Transverse colon (tissue), 4 donors: ENCODE results near the gene PTPRQ. TPM values are rescaled to one million over a fixed set of nuclear protein-coding genes. Genes with fewer than 3 reads are reported as not detected.

ENCODE experiments used
- DNase-seq: peaks from one replicate; pipeline ENCODE4 v3.0.0-alpha.2; 2019
- H3K27ac ChIP-seq, 4 donors: fragments of 200-600 bp; sonication (generic); 2 replicates each; pipeline ENCODE4 v1.5.1; 2016 to 2018; ENCODE audit warnings: inconsistent platforms in 4 of 4
- H3K27me3 ChIP-seq: fragments of 200-600 bp; sonication (generic); 2 replicates; pipeline ENCODE4 v1.5.1; 2017; ENCODE audit warnings: inconsistent platforms
- H3K36me3 ChIP-seq, 4 donors: fragments of 200-600 bp; sonication (generic); 2 replicates each; pipeline ENCODE4 v1.5.1; 2017 to 2019; ENCODE audit warnings: inconsistent platforms in 4 of 4
- H3K4me1 ChIP-seq, 4 donors: fragments of 200-600 bp; sonication (generic); 2 replicates each; pipeline ENCODE4 v1.5.1; 2017 to 2020; ENCODE audit warnings: inconsistent platforms in 4 of 4
- H3K4me3 ChIP-seq, 4 donors: fragments of 200-600 bp; sonication (generic); 1 replicate in 1 of 4; 2 replicates in 3 of 4; pipeline versions ENCODE4 v1.5.1 to v1.6.1; 2017 to 2019; ENCODE audit warnings: inconsistent platforms in 4 of 4
- H3K9me3 ChIP-seq, 2 donors: fragments of 200-600 bp; sonication (generic); 2 replicates each; pipeline ENCODE4 v1.5.1; 2017 to 2019; ENCODE audit warnings: inconsistent platforms in 2 of 2
- EP300 ChIP-seq: sonication (generic); formaldehyde crosslinking; IDR thresholded peaks from one replicate; pipeline ENCODE4 v1.6.1; 2017; ENCODE audit warnings: antibody characterized with exemption, low read depth
- POLR2A ChIP-seq: fragments of 450-650 bp; IDR thresholded peaks from one replicate; pipeline ENCODE4 v1.6.1; 2016; ENCODE audit warnings: antibody characterized with exemption, mild to moderate bottlenecking, moderate library complexity
- POLR2AphosphoS5 ChIP-seq, 3 donors: sonication (generic); formaldehyde crosslinking; IDR thresholded peaks; one replicate each; pipeline ENCODE4 v1.6.1; 2016; ENCODE audit warnings: antibody characterized with exemption in 3 of 3
- WGBS, 2 donors: methylation state at CpG; one replicate each; pipeline ENCODE4 v1.1.5; 2018; ENCODE audit warnings: low coverage in 1 of 2; 5-methylcytosine and 5-hydroxymethylcytosine counted together
- in situ Hi-C, 4 donors: fragments of 200-750 bp; cut with MboI; loops; one replicate each; pipeline versions ENCODE4 v1.15.0 to v1.15.1; 2017; ENCODE audit warnings: low sequenced_read_pairs in 3 of 4, low pct_ligation_motif_present in 1 of 4, low pct_unique_long_range_greater_than_20kb in 1 of 4
- intact Hi-C: fragments of 100-400 bp; cut with DNase I; formaldehyde crosslinking; loops from one replicate; pipeline ENCODE4 v1.15.1; 2023; ENCODE audit warnings: low total_unique reads
- total RNA-seq, 4 donors: library from RNA; depleted of rRNA; stranded (reverse); fragments of >200 nt; gene quantifications; one replicate each; pipeline ENCODE4 v1.1.0, GENCODE V29; 2016
- TF ChIP-seq, protein P1 (sequence below), 5 experiments: fragments of 200-600 bp in 3 of 5; fragments of 450-650 bp in 2 of 5; sonication (generic) in 3 of 5; IDR thresholded peaks; 1 replicate in 2 of 5; 2 replicates in 3 of 5; pipeline ENCODE4 v1.5.1; 2016 to 2017; ENCODE audit warnings: antibody characterized with exemption in 5 of 5, inconsistent platforms in 3 of 5, mild to moderate bottlenecking in 2 of 5, moderate library complexity in 1 of 5

Gene PTPRQ
- total RNA-seq, 4 donors from 2014 or later: under 0.01 to 0.16 TPM; not detected in 2

DNA sequence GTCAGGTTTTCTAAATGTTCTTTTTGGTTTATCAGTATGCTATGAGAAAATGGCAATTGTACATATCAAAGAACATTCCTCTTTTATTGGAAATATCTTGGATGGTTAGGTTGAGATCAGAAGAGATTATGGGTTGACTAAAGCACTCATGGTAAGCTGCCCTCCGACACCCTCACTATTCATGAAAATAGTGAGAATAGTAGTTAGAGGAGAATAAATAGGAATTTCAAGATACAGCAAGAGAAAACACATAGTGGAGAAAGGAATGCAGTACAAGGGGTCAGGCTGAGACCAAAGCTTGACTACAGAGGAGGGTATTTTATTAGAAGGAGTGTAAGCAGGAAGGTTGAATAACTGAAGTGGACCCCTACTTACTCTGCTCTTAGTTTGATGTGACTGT, 112.5 kb downstream of the PTPRQ start:
- no peak overlapping the region for H3K27ac ChIP-seq
- in situ Hi-C loops: no loop called here
- no peak overlapping the region for H3K4me3 ChIP-seq
- TF ChIP-seq EP300 (no peak), POLR2AphosphoS5 (IDR thresholded peaks at IDR 0.05) (no peak), POLR2A (no peak)
- TF ChIP-seq, protein P1, sequence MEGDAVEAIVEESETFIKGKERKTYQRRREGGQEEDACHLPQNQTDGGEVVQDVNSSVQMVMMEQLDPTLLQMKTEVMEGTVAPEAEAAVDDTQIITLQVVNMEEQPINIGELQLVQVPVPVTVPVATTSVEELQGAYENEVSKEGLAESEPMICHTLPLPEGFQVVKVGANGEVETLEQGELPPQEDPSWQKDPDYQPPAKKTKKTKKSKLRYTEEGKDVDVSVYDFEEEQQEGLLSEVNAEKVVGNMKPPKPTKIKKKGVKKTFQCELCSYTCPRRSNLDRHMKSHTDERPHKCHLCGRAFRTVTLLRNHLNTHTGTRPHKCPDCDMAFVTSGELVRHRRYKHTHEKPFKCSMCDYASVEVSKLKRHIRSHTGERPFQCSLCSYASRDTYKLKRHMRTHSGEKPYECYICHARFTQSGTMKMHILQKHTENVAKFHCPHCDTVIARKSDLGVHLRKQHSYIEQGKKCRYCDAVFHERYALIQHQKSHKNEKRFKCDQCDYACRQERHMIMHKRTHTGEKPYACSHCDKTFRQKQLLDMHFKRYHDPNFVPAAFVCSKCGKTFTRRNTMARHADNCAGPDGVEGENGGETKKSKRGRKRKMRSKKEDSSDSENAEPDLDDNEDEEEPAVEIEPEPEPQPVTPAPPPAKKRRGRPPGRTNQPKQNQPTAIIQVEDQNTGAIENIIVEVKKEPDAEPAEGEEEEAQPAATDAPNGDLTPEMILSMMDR (IDR thresholded peaks at IDR 0.05): no peak
- 80 to 85% methylated on average over 1 of the region's 1 CpG for WGBS, 2 donors
- H3K9me3 ChIP-seq: no peaks in the 10 kb centered on the region
- no peak for DNase-seq
- intact Hi-C loops: no loop called here
- no peaks in the 10 kb centered on the region for H3K36me3 ChIP-seq
- no peaks in the 10 kb centered on the region for H3K27me3 ChIP-seq
- peaks cover 0 to 3% (median 0%) of the 10 kb centered on the region in 4 donors for H3K4me1 ChIP-seq

DNA sequence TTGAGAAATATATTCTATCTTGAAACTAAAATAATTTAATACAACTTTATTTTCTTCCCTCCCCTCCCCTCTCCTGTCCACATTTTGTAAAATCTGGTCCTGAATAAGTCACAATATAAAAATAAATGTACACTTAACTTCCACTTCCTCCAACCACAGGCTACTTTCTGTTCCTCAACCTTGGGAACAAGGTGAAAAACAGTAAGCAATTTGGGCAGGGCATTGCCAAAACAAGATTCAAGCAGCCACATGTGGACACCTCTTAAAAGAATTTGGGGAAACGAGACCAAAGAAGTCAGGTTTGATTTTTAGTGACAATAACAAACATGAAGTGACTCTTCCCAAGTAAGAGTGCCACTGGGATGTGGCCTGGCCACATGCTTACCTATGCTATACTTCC, 115.7 kb downstream of the PTPRQ start:
- H3K27ac ChIP-seq: no peak overlapping the region
- intact Hi-C loops: loop anchor here (5.0 kb wide), 1 partner anchor 227 kb away; no protein-coding TSS in a partner anchor
- TF ChIP-seq POLR2AphosphoS5 (IDR thresholded peaks at IDR 0.05) (no peak), EP300 (no peak), POLR2A (no peak)
- TF ChIP-seq, protein P1 (IDR thresholded peaks at IDR 0.05): no peak
- no peak overlapping the region for H3K4me3 ChIP-seq
- no peaks in the 10 kb centered on the region for H3K27me3 ChIP-seq
- no peaks in the 10 kb centered on the region for H3K9me3 ChIP-seq
- H3K36me3 ChIP-seq: no peaks in the 10 kb centered on the region
- no peak for DNase-seq
- WGBS, 2 donors: 26 to 63% methylated on average over 1 of the region's 1 CpG
- no peaks in the 10 kb centered on the region for H3K4me1 ChIP-seq
- in situ Hi-C loops: no loop called here

DNA sequence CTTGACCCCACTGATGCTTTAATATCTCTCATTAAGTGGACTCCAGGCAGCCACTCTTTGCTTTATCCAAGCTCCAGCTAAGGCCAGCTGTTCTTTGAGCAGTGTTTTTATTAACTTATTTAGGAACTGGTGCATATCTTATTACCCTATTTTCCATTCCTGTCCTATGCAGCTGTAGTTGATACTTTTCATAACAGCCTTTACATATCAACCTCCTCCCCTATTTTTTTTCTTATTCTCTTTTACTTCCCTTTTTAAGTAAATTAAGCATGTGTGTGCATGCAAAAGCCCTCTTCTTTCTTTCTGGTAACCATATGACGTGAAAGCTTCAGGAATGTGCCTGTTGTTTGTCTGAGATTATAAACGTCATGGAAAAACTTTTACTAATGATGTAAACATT, 121.2 kb downstream of the PTPRQ start:
- DNase-seq: no peak
- Histone ChIP-seq H3K27me3 (no peaks in the 10 kb centered on the region), H3K9me3 (no peaks in the 10 kb centered on the region), H3K4me3 (no peak overlapping the region), H3K4me1 (no peaks in the 10 kb centered on the region), H3K27ac (no peak overlapping the region), H3K36me3 (no peaks in the 10 kb centered on the region)
- intact Hi-C loops: no loop called here
- TF ChIP-seq, protein P1 (IDR thresholded peaks at IDR 0.05): no peak
- TF ChIP-seq EP300 (no peak), POLR2AphosphoS5 (IDR thresholded peaks at IDR 0.05) (no peak), POLR2A (no peak)
- in situ Hi-C loops: no loop called here
- 14 to 21% methylated on average over 2 of the region's 2 CpGs for WGBS, 2 donors

DNA sequence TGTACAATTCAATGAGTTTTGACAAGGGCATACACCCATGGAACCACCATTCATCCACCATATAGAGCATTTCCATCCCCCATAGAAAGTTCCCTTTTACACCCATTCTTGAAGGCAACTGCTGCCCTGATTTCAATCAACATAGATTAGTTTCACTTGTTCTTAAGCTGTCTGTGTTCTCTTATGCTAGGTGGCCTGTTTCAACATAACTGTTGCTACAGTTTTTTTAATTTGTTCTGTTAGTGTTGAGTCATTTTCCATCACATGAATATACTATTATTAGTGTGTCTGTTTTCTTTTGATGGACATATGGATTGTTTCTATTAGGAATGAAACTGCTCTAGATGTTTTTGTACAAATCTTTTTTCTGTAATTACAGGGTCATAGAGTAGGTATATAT, 123.4 kb downstream of the PTPRQ start:
- DNase-seq: no peak

More for the DNA sequence above, 123.4 kb downstream of the PTPRQ start:
- H3K27me3 ChIP-seq: no peaks in the 10 kb centered on the region
- intact Hi-C loops (no loop called here), in situ Hi-C loops (no loop called here)
- no peaks in the 10 kb centered on the region for H3K36me3 ChIP-seq
- no peaks in the 10 kb centered on the region for H3K9me3 ChIP-seq
- TF ChIP-seq POLR2A (no peak), POLR2AphosphoS5 (IDR thresholded peaks at IDR 0.05) (no peak), EP300 (no peak)
- TF ChIP-seq, protein P1 (IDR thresholded peaks at IDR 0.05): no peak
- H3K27ac ChIP-seq: no peak overlapping the region
- no peaks in the 10 kb centered on the region for H3K4me1 ChIP-seq
- H3K4me3 ChIP-seq: no peak overlapping the region
